ENCODE data around the gene GOLPH3.

Gene GOLPH3

DNA sequence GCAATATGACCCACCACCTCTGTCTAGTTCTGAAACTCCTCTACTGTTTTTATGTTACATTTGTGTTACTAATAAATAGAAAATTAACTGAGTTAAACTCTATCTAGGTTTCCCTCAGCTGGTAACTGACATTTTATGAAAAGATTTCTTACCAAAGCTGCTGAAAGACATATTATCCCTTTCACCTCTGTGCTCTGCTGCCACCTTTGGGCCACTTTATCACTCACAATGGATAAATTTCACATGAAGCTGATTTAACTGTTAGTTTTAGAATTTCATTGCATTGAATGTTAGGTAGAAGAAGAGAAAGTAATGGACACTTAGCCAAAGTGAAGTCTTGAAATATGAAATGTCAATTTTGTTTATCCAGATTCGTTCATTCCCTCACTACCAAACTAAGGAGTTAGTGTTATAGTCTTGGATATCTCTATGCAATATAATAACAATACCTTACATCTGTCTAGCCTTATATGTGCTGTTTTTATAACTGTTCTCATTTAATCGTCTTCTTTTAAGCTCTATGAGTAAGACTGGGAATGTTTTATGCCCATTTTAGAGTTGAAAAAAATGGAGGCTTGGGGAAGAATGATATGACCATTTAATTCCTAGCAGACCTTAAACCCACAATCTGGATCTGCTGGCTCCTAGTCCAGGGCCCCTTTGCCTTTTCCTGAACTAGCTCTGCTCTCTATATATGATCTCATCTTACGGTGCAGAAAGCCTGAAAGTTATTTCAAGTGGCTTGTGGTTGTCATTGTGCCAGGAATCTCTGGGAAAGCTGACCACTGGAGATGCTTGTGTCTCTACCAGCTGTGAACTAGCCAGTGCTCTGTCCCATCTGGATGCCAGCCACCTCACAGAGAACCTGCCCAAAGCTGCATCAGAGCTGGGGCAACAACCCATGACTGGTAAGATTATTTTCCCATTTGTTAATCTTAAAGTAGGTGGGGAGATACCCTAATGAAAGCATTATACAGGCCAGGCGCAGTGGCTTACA, 97.1 kb downstream of the GOLPH3 start:
- Histone ChIP-seq H3K4me3 (ENCODE audit: low read depth, low read length) (no peak overlapping the region), H3K27me3 (ENCODE audit: insufficient read depth, low read depth, severe bottlenecking) (no peaks in the 10 kb centered on the region), H3K36me3 (no peaks in the 10 kb centered on the region; the same call in 1 of the 2 replicates), H3K9me3 (ENCODE audit: severe bottlenecking) (peaks cover 3% of the 10 kb centered on the region), H3K27ac (no peak overlapping the region)
- peak; percentile 56 for DNase-seq
- peak; percentile 35; the same call in 1 of the 2 replicates for TF ChIP-seq CTCF (IDR thresholded peaks at IDR 0.05; ENCODE audit: low read depth, low read length)
